NCI-H82 treated with DMSO at 0.1 percent for 48 hours (cell line): Measurements from ENCODE around the gene ZCCHC3.
A peak's percentile ranks its signal among the peaks of the same experiment; 100 is the strongest.
"Not testable (repeated sequence)": the region's sequence is repeated elsewhere in the genome, so short reads cannot be mapped to it uniquely, and the experiment has no call there.

ENCODE experiments used
- DNase-seq: peaks from one replicate; lab custom pipeline; 2025; ENCODE audit not compliant: unreplicated experiment; lab: John Stamatoyannopoulos, UW

Gene ZCCHC3

DNA sequence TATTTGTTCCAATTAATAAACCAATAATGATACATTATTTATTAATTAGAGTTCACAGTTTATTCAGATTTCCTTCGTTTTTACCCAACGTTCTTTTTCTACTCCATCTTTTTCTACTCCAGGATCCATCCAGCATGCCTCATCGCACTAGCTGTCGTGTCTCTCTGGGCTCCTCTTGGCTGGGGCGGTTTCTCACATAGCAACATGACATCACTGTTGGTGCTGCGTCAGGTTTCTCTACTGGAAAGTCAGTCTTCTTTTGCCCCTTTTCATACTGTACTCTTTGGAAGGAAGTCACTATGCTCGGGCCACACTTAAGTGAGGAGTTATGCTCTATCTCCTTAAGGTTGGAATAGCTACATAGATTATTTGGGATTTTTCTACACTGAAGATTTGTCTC is 14.2 kb downstream of the ZCCHC3 start:
- no peak for DNase-seq

DNA sequence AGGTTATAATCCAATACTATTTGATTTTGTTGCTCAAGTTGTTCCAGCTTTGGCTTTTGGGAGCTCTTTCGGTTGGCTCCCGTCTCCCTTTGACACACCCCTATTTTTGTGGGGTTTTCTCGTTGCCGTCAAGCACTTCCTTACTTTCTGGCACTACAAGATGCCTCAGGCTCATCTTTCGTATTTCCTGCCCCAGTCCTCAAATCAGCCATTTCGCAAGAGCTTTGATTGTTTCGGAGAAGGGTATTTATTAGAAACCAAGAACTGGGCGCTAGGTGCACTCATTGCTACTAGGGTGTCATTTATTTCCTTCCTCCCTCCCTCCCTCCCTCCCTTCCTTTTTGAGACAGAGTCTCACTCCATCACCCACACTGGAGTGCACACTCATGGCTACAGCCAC is 14.7 kb downstream of the ZCCHC3 start:
- DNase-seq, result no peak

DNA sequence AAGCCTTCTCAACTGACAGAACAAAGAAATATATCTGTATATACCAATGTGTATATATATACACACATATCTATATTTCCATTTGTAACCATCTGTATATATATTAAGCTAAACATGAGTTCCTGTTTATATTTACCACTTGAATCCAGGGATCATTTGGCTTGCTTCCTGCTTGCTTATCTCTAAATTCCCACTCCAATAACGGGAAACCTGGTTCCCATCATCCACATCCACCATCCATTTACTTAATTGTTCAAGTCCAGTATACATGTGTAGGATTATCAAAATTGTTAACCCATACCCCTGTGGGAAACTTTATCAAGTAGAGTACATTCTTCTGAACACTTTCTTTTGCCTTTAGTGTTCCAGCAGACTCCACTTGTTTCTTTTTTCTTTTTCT is 15.5 kb downstream of the ZCCHC3 start:
- no peak for DNase-seq

DNA sequence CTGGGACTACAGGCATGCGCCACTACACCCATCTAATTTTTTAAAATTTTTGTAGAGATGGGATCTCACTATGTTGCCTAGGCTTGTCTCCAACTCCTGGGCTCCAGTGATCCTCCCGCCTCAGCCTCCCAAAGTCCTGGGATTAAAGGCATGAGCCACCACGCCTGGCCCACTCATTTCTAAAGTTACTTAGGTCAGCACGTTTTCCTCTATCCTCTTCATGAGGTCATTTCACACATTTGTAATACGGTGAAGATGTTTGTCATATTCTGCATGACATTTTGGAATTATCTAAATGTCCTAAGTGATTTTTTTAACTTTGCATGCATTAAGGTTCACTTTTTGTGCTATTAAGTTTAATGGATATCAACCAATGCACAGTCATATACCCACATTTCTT is 16.0 kb downstream of the ZCCHC3 start:
- no peak for DNase-seq

DNA sequence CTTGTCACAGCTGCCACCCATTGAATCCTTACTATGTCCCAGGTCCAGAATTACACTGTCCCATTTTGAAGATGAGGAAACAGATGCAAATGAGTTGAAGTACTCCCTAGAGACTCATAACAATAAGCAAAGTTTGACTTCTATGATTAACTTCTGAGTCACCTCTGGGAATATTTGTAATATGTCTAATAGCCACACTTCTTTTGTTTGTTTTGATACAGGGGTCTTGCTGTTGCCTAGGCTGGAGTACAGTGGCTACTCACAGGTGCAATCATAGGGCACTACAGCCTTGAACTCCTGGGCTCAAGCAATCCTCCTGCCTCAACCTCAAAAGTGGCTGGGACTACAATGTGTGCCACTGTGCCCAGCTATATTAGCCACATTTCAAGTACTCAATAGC is 16.6 kb downstream of the ZCCHC3 start:
- DNase-seq, result no peak

DNA sequence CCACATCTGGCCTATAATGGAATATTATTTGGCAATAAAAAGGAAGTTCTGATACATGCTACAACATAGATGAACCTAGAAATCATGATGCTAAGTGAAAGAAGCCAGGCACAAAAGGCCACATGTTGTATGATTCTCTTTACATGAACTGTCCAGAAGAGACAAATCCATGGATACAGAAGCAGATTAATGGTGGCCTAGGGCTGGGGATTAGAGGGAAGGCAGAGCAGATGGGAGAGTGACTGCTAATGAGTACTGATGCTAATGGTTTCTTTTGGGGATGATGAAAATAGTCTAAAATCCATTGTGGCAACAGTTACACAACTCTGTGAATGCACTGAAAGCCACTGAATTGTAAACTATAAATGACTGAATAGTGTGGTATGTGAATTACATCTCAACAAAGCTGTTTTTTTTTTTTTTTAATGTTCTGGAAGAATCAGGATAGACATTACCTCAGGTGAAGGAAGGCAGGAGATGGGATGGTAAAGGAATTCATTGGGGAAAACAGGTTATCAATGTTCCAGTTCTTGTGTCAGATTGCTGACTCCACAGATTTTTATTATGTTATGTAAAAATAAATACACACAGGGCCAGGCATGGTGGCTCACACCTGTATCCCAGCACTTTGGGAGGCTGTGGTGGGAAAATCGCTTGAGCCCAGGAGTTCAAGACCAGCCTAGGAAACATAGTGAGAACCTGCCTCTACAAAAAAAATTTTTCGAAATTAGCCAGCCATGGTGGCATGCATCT is 19.1 kb downstream of the ZCCHC3 start:
- peak; percentile 80 for DNase-seq

DNA sequence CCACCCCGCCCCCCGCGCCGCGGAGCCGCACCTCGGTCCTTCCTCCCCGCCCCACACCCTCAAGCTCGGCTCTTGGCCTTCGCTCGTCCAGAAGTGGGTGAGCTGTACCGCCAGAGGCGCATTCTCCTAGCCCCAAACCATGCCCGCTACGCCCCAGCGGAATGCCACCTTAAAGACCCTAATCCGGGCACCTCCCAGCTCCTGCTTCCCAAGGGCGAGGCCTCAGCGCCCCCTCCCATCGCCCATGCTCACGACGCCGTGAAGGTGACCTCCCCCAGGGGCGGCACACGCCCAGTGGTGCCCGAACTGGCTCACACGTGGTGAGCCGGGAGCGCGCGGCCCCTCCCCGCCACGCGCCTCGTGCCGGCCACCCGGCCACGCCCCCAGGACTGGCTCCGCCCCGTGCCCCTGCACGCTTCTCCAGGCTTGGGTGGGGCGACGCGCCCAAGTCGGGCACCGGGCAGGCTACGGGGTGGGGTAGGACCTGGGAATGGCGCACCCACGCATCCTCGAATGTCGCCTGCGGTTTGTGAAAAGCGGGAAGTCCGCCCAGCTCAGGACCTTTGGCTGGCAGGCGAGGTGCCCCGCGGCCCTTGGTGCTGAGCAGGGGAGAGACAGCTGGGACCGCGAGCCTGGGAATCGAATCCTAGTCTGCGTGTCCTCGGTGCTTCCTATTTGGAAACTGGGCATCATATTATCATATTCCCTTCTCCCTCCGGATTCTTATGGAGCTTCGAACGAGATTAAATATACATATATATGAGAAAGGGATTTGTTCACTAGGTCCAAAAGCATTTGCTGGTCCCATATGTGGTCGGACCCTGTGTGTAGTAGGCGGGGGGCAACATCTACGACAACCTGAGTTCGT is 27.0 kb downstream of the ZCCHC3 start:
- peak; percentile 89 for DNase-seq

DNA sequence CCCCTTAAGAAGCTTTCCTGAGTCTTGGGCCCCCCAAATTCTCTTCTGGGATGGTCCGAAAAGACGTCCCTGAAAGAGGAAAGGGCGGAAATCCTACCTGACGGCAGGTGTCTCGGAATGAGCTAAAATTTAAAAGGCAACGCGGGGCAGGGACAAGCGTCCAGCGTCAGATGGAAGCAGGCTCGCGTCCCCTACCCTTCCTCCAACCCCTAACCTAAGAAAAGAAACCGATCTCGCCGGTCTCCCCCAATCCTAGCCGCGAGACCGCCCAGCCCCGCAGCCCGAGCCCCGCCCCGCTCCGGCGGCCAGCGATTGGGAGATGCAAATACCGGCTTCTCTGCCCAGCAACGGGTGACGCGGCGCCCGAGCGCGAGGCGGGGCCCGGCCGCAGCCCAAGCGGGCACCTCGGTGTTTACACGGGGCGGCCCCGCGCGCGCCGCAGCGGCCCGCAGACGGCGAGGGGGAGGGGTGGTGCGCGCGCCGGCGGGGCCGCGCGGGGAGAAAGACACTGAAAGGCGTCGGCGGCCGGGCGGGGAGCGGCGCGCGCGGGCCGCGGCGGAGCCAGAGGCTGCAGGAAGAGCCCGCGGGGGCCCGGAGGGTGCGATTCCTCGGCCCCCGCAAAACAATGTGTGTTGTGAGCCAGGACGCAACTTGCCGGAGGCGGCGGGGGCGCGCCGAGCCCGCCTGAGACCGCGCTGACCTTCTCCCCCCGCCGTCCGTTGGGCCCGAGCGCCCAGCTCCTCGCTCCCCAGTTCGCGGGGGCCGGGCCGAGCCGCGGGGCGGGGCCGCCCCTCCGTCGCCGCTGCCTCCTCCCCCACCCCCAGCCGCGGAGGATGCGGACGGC is 27.9 kb downstream of the ZCCHC3 start, which contains the start of gene SOX12:
Gene SOX12 (plus strand): TSS at position 508 of the 844 bp plus-strand sequence. CDS start 373 bp downstream, outside the sequence.
- DNase-seq, result peak; percentile 92

DNA sequence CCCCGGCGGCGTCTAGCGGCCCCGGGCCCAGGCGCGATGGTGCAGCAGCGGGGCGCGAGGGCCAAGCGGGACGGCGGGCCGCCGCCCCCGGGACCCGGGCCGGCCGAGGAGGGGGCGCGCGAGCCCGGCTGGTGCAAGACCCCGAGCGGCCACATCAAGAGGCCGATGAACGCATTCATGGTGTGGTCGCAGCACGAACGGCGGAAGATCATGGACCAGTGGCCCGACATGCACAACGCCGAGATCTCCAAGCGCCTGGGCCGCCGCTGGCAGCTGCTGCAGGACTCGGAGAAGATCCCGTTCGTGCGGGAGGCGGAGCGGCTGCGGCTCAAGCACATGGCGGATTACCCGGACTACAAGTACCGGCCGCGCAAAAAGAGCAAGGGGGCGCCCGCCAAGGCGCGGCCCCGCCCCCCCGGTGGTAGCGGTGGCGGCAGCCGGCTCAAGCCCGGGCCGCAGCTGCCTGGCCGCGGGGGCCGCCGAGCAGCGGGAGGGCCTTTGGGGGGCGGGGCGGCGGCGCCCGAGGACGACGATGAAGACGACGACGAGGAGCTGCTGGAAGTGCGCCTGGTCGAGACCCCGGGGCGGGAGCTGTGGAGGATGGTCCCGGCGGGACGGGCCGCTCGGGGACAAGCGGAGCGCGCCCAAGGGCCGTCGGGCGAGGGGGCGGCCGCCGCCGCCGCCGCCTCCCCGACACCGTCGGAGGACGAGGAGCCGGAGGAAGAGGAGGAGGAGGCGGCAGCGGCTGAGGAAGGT is 28.7 kb downstream of the ZCCHC3 start:
- peak; percentile 55 for DNase-seq

DNA sequence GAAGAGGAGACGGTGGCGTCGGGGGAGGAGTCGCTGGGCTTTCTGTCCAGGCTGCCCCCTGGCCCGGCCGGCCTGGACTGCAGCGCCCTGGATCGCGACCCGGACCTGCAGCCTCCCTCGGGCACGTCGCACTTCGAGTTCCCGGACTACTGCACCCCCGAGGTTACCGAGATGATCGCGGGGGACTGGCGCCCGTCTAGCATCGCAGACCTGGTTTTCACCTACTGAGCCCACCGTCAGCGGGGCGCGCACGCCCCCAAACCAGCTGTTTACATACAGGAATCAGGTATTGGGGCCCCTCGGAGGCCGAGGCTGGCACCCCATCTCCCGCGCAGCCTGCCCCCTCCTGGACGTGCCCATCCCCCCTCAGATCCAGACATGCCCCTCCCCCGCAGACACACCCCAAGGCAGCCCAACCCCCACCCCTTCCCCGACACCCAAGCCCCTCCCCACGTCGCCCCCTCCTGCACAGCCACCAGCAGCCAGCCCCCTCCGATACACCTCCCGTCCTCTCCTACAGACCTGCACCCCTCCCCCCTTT is 29.3 kb downstream of the ZCCHC3 start:
- DNase-seq, result no peak

DNA sequence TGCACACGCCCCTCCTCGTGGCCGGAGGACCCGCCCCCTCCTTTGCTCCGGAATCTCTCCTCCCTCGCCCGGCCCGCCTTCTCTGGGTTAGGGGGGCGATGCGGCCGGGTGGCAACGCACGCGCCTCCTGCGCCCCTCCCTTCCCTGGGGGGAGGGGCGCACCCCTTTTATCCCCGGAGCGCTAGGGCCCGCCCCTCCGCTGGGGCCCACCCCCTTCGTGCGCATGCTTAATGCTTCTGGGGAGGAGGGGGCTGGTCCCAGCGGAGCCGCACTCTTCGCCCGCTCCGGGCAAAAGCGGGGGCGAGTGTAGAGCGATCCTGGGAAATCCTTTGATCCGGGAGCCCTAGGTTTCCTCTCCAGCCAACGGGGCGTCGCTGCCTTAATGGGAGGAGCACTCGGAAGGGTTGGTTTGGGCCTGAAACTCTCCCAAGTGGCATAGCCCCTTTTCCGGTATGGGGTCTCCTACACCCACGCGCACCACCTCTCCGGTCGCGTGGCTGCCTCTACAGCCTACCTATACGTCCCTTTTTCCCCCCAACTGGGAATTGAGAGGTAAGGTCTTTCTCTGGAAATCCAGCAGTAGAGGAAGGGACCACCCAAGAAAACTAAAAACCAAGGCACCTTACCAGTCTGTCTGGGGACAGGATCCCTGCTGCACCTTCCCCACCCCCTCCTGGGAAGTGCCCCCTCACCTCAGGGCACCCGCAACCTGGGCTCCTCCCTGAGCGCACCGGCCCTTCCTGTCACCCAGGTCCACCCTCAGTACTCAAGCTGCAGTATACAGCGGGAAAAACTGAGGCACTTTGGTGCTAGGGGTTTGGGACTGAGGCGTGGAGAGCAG is 30.0 kb downstream of the ZCCHC3 start:
- DNase-seq, result peak; percentile 92

DNA sequence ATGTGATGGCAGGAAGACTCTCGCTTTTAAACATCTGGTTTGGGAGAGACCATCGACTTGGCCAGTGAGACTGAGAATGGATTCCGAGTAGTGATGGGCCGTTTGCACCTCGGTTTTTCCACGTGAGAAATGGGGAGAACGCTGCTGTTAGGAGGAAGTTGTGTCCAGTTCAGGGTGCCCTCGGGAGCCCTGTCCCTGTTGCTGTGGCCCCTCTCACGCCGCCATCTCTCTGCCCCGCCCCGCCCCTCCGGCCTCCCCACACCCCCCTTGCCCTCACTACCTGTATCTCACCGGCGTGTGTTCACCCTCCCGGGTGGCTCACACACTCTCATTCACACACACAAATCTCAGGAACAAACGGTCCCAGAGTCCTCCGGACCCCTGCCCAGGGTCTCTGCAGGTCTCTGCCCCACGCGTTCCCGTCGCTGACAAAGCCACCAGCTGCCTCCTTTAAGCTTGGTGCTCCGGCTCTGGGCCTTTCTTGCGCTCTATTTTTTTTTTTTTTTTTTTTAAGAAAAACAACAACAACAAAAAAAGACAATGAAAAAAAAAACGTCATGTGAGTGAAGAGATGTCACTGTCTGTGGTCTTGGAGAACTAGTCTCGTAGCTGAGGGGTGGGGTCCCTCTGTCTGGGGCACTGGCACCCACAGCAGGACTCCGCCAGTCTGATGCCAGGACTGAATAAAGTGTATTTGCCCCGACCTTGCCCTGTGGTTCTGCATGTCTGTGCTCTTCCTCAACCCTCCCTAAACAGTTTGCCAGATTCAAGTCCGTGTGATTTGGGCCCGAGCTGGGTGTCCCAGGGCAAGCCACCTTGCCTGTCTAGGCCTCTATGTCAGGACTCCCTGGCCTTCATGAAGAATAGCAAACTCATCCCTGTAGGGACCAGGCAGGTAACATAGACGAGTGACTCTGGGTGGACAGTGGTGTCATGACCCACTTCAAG is 30.9 kb downstream of the ZCCHC3 start:
- DNase-seq, result no peak

DNA sequence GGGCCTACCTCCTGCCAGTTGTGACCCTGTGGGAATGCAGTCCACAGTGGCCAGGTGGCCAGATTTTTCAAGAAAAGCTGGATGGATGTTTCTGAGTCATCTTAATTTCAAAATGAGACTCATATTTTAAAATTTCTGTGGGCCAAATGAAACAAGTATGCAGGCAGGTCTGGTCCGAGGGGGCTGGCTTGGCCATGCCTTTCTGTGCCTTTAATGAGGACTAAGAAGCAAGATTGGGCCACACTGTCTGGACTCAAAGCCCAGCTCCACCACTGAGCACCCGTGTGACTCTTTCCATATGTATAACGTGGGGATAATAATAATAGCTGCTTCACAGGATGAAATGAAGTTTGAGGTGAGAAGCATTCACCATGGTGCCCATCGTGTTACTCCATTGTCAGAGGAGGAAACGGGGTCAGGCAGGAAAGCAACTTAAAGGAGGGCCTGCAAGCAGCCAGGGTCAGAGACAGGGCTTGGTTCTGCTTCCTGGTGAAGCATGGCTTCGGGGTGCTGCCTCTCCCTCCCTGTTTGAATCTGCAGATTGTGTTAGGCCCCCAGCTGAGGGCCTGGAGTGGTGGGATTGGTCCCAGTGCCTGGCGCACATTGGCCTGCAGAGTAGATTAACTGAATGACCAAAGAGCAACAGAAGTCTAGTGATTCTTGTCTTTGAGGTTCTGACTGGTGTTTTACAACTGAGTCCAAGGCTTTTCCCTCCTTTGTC is 31.8 kb downstream of the ZCCHC3 start:
- no peak for DNase-seq

DNA sequence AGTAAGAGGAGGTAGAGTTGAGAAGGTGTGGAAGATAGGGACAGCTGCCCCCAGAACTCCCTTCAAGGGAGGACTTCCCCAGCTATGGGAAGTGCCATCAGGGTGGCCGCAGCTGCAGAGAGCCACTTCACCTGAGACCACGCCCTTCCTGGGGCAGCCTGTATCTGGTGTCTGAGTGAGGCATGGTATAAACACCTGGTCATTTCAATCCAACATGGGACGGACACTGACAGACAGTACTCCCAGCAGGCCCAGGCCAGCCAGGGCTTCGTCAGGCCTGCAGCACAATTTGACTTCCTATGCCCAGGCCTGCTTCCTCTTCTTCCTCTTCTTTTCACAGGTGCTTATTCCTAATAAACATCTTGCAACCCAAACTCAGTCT is 32.5 kb downstream of the ZCCHC3 start:
- no peak for DNase-seq

DNA sequence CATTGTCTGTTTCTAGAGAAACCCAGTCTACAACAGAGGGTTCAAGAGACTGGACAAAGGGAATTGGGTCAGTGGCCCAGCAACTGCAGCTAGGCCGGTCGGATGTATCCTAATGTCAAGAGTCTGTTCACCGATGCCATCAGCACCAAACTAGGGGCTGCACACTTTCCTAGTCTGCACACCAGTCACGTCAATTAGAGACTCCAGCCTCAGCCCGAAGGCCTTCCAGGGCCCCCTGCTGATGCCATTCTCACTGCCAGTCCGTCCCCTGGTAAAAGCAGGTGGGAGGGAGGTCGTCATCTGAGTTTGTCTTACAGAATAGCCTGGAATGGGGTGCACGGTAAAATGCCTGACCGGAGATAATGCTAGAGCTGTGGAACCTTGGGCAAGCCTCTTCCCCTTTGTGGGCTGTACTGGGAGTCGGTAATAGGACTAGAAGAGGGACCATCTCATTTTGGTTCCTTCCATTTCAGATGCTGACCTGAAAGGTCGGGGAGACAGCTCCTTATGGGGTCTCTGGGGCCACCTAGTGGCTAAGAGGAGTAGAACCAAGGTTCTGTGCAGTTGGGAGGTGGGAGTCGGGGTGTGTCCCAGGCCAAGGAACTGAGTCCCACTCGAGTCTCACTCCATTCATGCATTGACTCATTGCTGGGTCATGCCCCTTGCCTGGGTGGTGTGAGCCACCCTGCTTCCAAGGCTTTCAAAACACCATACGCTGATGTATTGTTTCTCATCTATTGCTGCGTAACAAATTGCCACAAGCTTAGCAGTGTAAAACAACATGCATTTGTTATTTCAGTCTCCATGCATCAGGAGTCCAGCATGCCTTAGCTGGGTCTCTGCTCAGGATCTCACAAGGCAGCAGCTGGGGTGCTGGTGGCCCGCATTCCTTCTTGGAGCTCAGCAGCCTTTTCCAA is 33.1 kb downstream of the ZCCHC3 start:
- peak; percentile 52 for DNase-seq

DNA sequence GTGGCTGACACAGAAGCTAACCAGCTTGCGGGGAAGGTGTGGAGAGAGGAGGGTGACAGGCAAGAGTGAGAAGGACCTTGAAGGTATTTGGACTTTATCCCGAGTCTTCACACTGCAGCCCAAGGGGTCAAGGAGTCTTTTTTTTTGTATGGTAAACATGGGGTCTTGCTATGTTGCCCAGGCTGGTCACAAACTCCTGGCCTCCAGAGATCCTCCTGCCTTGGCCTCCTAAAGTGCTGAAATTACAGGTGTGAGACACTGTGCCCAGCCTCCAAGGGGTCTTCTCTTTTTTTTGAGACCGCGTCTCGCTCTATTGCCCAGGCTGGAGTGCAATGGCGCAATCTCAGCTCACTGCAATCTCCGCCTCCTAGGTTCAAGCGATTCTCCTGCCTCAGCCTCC is 37.2 kb downstream of the ZCCHC3 start:
- no peak for DNase-seq

DNA sequence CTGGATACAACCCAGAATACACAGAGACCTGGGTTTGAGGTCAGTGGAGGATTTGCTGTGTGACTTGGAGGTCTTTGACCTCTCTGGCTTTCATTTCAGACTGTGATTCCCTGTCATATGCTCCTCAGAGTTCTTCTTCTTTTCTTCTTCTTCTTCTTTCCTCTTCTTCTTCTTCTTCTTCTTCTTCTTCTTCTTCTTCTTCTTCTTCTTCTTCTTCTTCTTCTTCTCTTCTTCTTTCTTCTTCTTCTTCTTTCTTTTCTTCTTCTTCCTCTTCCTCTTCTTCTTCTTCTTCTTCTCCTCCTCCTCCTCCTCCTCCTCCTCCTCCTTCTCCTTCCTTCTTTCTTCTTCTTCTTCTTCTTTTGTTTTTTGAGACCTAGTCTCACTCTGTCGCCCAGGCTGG is 38.7 kb downstream of the ZCCHC3 start:
- not testable (repeated sequence) for DNase-seq
